Measurements from ENCODE around the gene RPL14. TPM values are rescaled to one million over a fixed set of nuclear protein-coding genes. Genes with fewer than 3 reads are reported as not detected.
A peak's percentile ranks its signal among the peaks of the same experiment; 100 is the strongest.
"Not testable (repeated sequence)": the region's sequence is repeated elsewhere in the genome, so short reads cannot be mapped to it uniquely, and the experiment has no call there.

Gene RPL14
- total RNA-seq, 1 donor from 2014 or later: 901 TPM

GRCh38 chr3:40453933-40454332 is 3.2 kb upstream of the RPL14 start:
- H3K4me1 ChIP-seq: peaks cover 52% of the 10 kb centered on the region
- DNase-seq: no peak
- H3K9me3 ChIP-seq (replicated peaks): no peaks in the 10 kb centered on the region
- H3K36me3 ChIP-seq: peaks cover 19% of the 10 kb centered on the region
- intact Hi-C loops (cut with micrococcal nuclease): no loop called here
- H3K27me3 ChIP-seq (ENCODE audit: low read depth): no peaks in the 10 kb centered on the region
- H3K4me3 ChIP-seq: peak overlapping the region; percentile 81
- peak overlapping the region; percentile 96 for H3K27ac ChIP-seq (replicated peaks)
- no peak for TF ChIP-seq CTCF (IDR thresholded peaks at IDR 0.05; ENCODE audit: borderline replicate concordance)

- TF ChIP-seq CTCF (IDR thresholded peaks at IDR 0.05; ENCODE audit: borderline replicate concordance): no peak
- Histone ChIP-seq H3K36me3 (peaks cover 29% of the 10 kb centered on the region), H3K9me3 (replicated peaks) (no peaks in the 10 kb centered on the region), H3K27ac (replicated peaks) (no peak overlapping the region), H3K4me3 (no peak overlapping the region), H3K4me1 (peaks cover 57% of the 10 kb centered on the region), H3K27me3 (ENCODE audit: low read depth) (no peaks in the 10 kb centered on the region)
- intact Hi-C loops (cut with micrococcal nuclease): no loop called here
- no peak for DNase-seq
Observed at GRCh38 chr3:40455328-40455727, 1.8 kb upstream of the RPL14 start.

GRCh38 chr3:40456279-40456939 is 730 bp upstream of the RPL14 start:
- H3K4me3 ChIP-seq: peak overlapping the region; percentile 90
- H3K4me1 ChIP-seq: peaks cover 54% of the 10 kb centered on the region
- DNase-seq: no peak
- no peaks in the 10 kb centered on the region for H3K9me3 ChIP-seq (replicated peaks)
- peaks cover 32% of the 10 kb centered on the region for H3K36me3 ChIP-seq
- intact Hi-C loops (cut with micrococcal nuclease): no loop called here
- H3K27ac ChIP-seq (replicated peaks): peak overlapping the region; percentile 90
- TF ChIP-seq CTCF (IDR thresholded peaks at IDR 0.05; ENCODE audit: borderline replicate concordance): no peak
- no peaks in the 10 kb centered on the region for H3K27me3 ChIP-seq (ENCODE audit: low read depth)

GRCh38 chr3:40458473-40458872 is 1.3 kb downstream of the RPL14 start:
- no peaks in the 10 kb centered on the region for H3K9me3 ChIP-seq (replicated peaks)
- H3K27ac ChIP-seq (replicated peaks): peak overlapping the region; percentile 90
- no peak for TF ChIP-seq CTCF (IDR thresholded peaks at IDR 0.05; ENCODE audit: borderline replicate concordance)
- H3K27me3 ChIP-seq (ENCODE audit: low read depth): no peaks in the 10 kb centered on the region
- DNase-seq: no peak
- intact Hi-C loops (cut with micrococcal nuclease): no loop called here
- peaks cover 53% of the 10 kb centered on the region for H3K36me3 ChIP-seq
- H3K4me3 ChIP-seq: peak overlapping the region; percentile 90
- H3K4me1 ChIP-seq: peaks cover 40% of the 10 kb centered on the region

- H3K4me3 ChIP-seq; intact Hi-C loops (cut with micrococcal nuclease); H3K27ac ChIP-seq (replicated peaks); DNase-seq; H3K27me3 ChIP-seq (ENCODE audit: low read depth); H3K9me3 ChIP-seq (replicated peaks): not testable (repeated sequence)
- Histone ChIP-seq H3K4me1 (peaks cover 33% of the 10 kb centered on the region), H3K36me3 (peaks cover 66% of the 10 kb centered on the region)
Observed at GRCh38 chr3:40460481-40460880, 3.3 kb downstream of the RPL14 start.

- no peak for DNase-seq
- peaks cover 66% of the 10 kb centered on the region for H3K36me3 ChIP-seq
- peaks cover 31% of the 10 kb centered on the region for H3K4me1 ChIP-seq
- intact Hi-C loops (cut with micrococcal nuclease): no loop called here
- no peaks in the 10 kb centered on the region for H3K27me3 ChIP-seq (ENCODE audit: low read depth)
- H3K9me3 ChIP-seq (replicated peaks): no peaks in the 10 kb centered on the region
- TF ChIP-seq CTCF (IDR thresholded peaks at IDR 0.05; ENCODE audit: borderline replicate concordance): no peak
- no peak overlapping the region for H3K4me3 ChIP-seq
- no peak overlapping the region for H3K27ac ChIP-seq (replicated peaks)
Observed at GRCh38 chr3:40461161-40461560, 4.0 kb downstream of the RPL14 start.

GRCh38 chr3:40462838-40463237 is 5.7 kb downstream of the RPL14 start:
- H3K9me3 ChIP-seq (replicated peaks); H3K27ac ChIP-seq (replicated peaks); DNase-seq; H3K4me3 ChIP-seq; intact Hi-C loops (cut with micrococcal nuclease); H3K27me3 ChIP-seq (ENCODE audit: low read depth): not testable (repeated sequence)
- Histone ChIP-seq H3K36me3 (peaks cover 66% of the 10 kb centered on the region), H3K4me1 (peaks cover 16% of the 10 kb centered on the region)
